ENCODE data around the gene ZKSCAN8.

The ZKSCAN8 gene

DNA sequence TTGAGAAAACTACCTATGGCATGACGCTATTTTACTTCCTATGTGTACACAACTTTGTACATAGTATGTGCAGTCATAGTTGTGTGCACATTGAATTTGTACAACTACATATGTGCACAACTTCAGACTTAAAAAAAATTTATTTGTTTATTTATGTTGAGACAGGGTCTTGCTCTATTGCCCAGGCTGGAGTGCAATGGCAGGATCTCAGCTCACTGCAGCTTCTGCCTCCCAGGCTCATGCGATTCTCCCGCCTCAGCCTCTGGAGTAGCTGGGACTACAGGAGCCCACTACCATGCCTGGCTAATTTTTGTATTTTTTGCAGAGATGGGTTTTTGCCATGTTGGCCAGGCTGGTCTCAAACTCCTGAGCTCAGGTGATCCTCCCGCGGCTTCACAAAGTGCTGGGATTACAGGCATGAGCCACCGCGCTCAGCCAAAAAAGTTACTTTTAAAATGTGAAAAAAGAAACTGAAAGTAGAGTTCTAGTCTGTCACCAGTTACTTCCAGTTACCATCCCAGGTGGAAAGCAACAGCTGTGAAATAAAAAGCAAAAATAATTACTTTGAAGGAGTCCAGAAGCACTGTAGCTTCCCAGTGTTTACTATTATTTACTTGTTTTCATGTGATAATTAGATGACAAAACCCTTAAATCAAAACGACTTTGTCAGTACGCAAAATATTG lies 1.7 kb upstream of the ZKSCAN8 start:
- FAIRE-seq (no peak), DNase-seq (ENCODE audit: low spot score) (no peak)

DNA sequence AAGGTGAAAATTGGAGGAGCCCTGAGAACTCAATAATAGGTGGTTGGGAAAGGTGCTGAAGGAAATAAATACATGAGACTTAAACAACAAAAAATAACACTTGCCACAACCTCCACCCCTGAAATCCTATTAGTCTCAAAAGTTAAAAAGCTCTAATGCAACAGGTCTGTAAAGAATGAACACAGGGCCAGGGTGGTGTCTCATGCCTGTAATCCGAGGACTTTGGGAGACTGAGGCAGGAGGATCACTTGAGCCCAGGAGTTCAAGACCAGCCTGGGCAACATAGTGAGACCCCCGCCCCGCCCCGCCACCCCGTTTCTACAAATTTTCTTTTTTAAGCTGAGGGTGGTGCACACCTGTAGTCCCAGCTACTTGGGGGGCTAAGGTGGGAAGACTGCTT lies 1.1 kb upstream of the ZKSCAN8 start:
- DNase-seq (ENCODE audit: low spot score) (no peak), FAIRE-seq (no peak)

DNA sequence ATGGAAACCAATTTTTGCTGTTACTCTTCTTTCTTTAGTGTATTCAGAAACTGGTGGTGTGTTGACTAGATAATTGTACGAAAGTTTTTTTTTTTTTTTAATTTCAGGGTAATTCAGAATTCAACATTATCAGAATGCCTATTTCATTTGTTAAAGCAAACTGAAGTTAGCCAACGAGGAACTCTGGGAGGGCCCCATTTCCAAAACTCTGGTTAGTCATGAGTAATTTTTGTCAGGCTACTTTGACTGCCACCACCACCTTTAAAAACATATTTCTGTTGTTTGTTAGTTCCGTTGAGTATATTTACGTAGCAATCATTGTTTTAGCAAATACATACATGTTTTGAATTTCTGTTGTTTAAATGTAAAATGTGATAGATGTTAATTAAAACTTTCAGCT lies 763 bp downstream of the ZKSCAN8 start:
- no peak for FAIRE-seq
- DNase-seq (ENCODE audit: low spot score): no peak

DNA sequence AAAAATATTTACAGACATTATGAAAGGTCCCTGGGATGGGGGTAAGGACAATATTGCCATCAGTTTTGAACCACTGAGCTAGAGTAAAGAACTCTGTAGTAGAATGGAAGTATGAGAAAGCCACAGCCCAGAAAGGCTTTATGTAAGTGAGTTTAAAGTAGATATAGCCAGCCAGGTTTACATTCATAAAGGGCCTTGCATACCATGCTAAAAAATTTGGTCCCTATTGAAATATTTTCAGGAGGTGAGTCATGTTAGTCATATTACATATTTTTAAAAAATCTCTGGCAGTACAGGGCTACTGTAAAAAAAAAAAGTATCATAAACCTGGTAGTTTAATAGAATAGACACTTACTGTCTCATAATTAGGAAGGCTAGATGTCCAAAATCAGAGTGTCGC lies 3.5 kb downstream of the ZKSCAN8 start:
- FAIRE-seq (no peak), DNase-seq (ENCODE audit: low spot score) (no peak)

DNA sequence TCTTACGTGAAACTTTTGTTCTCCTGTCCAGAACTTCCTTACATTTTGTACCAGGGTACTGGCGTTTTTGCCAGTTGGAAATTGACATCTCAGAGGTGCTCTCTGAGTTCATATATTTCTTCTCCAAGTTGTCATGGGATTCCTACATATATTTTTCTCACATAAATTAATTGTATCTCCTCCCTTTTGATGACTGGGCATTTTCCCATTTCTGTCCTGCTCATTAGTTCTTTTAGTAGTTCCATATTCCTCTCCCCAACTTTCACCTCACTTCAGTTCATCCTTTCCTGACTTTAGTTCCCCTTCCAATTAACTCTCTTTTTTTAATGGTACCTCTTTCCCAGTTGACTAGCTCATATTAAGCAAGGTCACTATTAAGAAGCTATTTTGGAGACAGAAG lies 10.8 kb downstream of the ZKSCAN8 start:
- FAIRE-seq: no peak

DNA sequence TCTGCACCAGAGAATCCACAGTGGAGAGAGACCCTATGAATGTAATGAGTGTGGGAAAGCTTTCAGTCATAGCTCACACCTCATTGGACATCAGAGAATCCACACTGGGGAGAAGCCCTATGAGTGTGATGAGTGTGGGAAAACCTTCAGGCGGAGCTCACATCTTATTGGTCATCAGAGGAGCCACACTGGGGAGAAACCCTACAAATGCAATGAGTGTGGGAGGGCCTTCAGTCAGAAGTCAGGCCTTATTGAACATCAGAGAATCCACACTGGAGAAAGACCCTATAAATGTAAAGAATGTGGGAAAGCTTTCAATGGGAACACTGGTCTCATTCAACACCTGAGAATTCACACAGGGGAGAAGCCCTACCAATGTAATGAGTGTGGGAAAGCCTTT lies 11.9 kb downstream of the ZKSCAN8 start:
- no peak for FAIRE-seq

More for the DNA sequence above, 10.8 kb downstream of the ZKSCAN8 start:
- DNase-seq (ENCODE audit: low spot score): no peak

DNA sequence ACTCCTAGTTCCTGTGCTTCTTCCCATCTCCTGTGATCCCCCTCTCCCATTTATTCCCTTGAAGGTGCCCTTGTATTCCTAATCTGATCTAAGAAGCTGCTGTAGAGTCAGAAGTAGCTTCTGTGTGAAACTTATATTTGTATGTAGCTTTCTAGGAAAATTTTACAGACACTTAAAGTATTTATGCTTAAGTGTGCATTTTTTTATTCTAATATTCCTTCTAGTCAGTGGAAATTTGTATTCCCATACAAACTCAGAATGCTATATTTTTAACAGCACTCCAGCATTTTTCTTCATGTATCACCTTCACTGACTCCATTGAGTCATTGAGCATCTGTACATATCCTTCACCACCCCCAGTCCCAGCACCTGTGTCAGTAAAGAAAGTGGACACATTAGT lies 12.7 kb downstream of the ZKSCAN8 start:
- FAIRE-seq: no peak
- no peak for DNase-seq (ENCODE audit: low spot score)

More for the DNA sequence above, 11.9 kb downstream of the ZKSCAN8 start:
- no peak for DNase-seq (ENCODE audit: low spot score)

DNA sequence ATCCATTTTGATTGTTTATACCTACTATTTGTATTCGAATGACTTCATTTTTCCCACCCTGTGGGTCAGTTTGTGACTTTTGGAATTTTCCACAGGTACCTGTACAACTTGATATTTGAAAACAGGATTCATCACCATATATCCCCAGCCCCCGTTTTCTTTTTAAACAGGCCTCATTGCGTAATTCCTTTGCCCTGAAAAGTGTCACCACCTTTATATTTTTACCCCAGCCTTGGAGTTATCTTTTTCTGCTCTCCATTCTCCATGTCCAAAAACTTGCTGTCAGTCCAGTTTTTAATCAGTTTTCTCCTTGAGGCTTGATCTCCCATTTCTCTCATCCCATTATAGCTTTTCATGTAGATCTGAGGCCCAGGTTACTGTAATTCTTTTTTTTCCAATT lies 16.6 kb downstream of the ZKSCAN8 start:
- no peak for DNase-seq (ENCODE audit: low spot score)
- FAIRE-seq: no peak

DNA sequence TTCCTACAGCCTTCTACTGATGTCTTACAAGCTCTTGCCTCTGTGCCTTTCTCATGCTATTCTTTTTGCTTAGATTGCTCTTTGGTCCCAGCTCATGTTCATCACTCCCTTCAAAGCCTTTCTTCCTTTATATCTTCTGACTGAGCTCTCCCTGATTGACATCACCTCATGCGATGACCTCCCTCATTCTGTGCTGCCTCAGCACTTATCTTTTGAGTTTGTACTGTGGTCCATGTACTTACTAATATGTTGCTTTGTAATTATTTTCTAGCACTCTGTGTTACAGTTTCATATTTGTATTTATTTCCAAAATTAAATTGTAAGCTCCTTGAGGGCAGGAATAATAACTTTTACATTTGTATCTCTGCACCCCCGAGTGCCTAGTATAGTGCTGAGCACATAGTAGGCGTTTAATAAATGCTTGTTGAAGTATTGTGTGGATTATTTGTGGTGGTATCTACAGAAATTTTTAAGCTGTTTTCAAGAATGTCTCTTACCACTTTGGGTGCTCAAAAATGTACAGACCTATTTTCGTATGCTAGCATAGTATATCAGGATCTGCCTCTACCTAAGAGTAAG lies 17.4 kb downstream of the ZKSCAN8 start:
- FAIRE-seq: no peak
- DNase-seq (ENCODE audit: low spot score): no peak

DNA sequence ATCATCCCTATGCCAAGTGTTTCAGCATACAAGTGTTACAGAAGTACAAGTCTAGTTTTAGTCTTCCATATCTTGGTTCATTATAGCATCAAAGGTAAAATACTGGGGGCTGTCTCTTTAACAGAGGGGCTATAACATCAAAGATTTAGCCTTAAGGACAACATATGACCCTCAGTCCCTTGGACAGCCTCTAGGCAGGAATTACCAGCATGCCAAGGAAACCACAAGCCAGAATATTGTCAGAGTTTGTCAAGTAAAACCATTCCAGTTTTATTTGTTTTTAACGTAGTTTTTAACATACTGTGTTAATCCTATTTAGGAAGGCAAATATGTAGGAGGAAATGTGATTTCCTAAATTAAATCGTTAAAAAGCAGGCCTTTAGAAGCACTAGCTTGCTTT lies 18.6 kb downstream of the ZKSCAN8 start:
- FAIRE-seq (no peak), DNase-seq (ENCODE audit: low spot score) (no peak)

DNA sequence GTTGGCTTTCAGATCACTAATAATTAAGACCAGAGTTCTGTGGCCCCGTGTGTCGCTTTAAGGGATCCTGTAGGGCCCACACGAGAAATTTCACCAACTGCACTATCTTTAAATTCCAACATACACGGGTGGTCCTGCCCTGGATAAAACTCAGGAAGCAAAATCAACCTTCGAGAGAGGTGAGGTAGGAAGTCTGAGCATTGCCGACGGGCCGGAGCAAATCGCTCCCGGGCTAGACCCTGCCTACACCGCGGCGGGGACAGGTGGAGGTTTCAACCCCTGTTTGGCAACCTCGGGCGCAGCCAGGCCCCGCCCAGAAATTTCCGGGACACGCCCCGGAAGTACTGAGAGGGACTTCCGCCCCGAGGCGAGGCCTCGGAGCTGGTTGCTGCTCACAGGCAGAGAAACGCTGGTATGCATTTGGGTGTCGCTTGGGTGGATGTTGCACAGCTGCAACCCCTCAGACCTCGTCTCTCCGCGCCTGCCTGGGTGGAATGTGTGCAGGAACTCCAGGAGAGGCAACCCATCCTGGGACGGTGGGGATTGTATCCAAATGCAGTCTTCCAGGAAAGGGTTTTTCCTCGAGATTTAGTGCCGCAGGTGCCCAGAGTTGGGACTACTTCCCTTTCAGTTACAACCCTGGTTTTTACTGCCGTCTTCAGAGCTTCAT lies 19.9 kb downstream of the ZKSCAN8 start:
- no peak for FAIRE-seq

DNA sequence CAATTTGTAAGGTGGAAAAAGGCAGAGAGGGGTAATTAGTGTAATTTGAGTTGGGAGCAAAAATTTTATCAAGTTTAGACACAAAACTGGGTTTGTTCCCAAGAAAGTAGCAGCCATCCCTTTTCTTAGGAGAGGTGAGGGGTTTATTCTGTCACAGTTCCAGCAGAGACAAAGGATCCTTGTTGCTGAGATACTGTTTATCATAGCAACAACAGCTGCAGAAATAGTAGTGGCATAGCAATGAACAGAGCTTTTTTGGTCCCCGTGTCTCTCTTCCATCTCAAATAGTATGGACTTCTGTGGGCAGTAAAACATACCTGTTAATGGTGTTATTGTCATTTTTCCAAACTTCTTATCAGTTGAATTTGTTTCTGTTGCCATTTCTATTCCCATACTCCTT lies 23.9 kb downstream of the ZKSCAN8 start:
- no peak for DNase-seq (ENCODE audit: low spot score)
- FAIRE-seq: no peak

More for the DNA sequence above, 19.9 kb downstream of the ZKSCAN8 start:
- no peak for DNase-seq (ENCODE audit: low spot score)

DNA sequence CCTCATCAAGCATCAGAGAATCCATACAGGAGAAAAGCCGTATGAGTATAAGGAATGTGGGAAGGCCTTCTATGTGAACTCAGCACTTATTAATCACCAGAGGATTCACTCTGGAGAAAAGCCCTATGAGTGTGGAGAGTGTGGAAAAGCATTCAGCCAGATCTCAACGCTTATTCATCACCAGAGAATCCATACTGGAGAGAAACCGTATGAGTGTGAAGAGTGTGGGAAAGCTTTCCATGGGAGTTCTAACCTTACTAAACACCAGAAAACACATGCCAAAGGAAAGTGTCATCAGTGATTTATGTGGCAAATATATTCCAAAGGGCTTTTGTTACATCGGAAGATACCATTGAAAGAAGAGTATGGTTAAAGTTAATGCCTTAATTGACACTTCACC lies 25.4 kb downstream of the ZKSCAN8 start:
- peak; percentile 97 for DNase-seq (ENCODE audit: low spot score)
- FAIRE-seq: peak; percentile 98

DNA sequence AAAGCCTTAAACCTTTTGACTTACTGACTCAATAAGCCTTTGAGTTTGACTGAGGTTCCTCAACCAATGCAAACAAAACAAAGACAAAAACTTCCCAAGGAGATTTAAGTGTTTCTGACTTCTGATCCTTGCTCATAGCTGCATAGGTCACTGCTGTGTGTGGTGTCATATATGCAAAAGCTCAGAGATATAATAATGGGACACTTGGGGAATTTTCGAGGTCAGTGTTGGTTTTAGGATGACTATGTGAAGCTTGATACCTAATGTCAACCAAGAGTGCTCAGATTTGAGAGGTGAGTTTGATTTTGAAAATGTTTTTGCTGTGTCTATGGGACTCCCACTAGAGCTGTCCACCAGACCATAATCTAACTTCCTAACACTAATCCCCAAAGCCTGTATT lies 26.2 kb downstream of the ZKSCAN8 start:
- FAIRE-seq: no peak
- peak; percentile 13 for DNase-seq (ENCODE audit: low spot score)

DNA sequence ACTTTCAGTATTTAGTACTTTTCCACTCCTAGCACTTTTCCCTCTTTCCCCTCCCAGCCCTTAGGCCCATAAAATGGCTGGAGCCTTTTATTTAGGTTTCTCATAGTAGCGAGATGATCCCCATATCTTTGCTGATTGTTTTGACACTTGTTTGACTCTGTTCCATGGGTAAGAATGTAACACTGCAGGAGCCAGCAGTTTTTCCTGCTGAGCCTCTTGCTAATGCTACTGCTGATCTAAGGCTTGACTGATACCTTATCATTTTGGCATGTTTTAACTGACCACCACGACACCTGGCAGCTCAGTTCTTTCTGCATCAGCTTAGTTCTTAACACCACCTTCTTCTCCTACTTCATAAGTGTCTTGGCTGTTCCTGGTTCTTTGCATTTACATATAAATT lies 29.6 kb downstream of the ZKSCAN8 start:
- no peak for FAIRE-seq
- no peak for DNase-seq (ENCODE audit: low spot score)

DNA sequence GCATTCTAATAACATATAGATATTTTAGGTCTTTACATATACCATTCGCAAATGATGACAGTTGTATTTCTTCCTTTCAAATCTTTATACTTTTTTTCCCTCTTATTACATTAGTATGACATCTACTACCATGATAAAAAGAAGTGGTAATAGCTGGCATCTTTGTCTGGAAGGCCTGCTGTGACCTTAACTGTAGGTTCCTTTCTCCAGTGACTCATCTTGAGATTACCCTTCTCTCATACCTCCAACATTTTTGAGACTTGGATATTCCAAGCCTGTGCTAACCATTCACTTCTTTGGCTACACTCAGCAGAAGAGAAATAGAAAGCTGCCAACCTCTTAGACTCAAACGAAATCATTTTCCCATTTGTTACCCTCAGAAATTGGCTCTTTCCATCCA lies 30.3 kb downstream of the ZKSCAN8 start:
- FAIRE-seq: peak; percentile 8
- no peak for DNase-seq (ENCODE audit: low spot score)

DNA sequence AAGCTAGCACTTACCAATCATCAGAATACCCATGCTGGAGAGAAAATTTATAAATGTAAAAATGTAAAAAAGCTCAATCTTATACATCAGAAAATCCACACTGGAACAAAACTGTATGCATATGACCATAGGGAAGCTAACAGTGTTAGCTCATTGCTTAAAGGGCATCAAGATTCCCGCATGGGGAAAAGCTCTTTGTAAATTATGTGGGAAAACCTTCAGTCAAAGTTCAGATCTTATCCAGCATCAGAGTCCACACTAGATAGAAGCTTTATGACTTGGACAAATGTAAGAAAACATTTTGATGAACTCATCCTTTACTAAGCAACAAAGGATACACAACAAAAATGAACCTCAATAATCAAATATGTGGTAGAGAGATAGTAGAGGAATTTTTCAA lies 34.7 kb downstream of the ZKSCAN8 start:
- DNase-seq (ENCODE audit: low spot score): no peak
- FAIRE-seq: no peak

DNA sequence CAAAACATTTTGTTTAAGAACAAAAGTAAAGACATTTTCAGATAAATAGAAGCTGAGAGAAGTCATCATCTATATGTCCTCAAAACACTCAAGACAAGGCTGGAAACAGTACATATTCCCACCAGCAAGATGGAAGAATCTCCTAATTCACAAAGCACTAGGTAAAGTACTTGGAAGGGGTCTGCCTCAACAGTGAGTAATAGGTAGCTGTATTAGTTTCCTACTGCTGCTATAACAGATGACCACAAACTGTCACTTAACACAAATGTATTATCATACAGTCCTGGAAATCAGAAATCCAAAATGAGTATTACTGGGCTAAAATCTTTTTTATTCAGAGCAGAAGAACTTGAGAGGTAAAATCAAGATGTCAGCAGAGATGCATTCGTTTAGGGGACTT lies 40.6 kb downstream of the ZKSCAN8 start:
- DNase-seq (ENCODE audit: low spot score) (no peak), FAIRE-seq (no peak)

DNA sequence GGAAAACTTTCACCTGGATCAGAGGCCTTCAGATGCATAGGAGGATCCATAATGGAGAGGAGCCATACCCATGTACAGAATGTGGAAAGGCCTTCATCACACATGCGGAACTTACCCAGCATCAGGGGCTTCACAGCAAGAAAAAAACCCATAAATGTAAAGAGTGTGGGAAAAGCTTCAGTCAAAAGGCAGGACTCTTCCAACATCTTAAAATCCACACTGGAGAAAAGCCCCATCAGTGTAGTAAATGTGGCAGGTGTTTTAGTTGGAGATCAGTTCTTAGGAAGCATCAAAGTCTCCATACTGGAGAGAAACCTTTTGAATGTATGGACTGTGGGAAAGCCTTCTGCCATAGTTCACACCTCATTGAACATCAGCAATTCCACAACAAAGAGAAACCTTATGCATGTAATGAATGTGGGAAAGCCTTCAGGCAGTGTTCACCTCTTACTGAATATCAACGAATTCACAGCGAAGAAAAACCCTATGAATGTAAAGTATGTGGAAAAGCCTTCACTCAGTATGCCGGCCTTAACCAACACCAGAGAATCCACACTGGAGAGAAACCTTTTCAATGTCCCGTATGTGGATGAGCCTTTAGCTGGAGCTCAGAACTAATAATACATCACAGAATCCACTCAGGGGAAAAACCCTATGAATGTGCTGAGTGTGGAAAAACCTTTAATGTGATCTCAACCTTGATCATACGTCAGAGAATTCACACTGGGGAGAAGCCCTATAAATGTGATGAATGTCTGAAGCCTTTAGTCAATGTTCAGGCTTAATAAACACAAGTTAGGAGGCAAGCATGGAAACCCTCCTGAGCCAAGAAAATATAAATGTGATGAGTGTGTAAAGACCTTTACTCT lies 46.7 kb downstream of the ZKSCAN8 start:
- no peak for FAIRE-seq
- DNase-seq (ENCODE audit: low spot score): no peak

DNA sequence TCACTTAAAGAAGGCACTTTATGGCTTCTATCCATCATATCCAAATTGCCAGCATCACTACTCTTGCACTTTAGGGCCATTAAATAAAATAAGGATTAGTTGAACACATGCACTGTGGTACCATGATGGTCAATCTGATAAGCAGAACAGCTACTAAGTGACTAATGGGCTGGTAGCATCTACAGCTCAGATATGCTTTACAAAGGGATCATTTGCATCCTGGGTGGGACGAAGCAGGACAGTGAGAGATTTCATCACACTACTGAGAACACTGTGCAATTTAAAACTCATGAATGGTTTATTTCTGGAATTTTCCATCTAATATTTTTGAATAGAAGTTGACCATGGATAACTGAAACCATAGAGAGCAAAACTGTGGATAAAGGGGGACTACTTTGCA lies 58.3 kb downstream of the ZKSCAN8 start:
- DNase-seq (ENCODE audit: low spot score): no peak
- FAIRE-seq: no peak

DNA sequence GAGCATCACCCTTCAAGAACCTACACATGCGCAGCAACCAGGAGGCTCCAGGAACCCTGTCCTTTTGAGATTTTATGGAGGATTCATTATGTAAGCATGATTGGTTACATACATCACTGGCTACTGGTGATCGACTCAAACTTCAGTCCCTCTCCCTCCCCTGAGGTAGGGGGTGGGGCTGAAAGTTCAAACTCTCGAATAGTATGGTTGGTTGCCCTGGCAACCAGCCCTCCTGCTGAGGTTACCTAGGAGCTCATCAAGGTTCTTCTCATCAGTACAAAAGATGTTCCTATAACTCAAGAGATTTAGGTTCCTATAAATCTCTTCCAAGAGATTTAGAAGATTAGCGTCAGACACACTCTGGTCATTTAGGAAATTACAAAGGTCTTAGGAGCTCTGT lies 61.5 kb downstream of the ZKSCAN8 start:
- DNase-seq (ENCODE audit: low spot score) (no peak), FAIRE-seq (no peak)

DNA sequence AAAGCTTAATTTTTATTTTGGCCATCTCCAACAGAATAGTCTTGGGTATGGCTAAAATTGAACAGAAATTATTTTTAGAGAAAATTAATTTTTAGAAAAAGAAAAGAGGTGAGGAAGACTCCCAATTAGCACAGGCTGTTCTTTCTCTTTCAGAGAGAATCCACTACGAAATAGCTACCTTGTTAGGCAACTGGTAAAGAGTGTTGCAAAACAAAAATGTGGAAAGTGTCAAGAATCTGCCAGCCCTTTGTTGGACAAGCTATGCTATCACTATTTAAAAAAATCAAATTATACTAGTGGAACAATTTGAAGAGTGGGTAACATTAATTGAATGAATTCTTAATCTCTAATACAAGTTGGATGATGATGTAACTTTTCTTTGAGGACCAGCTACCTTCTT lies 64.2 kb downstream of the ZKSCAN8 start:
- no peak for DNase-seq (ENCODE audit: low spot score)
- FAIRE-seq: no peak

All from RCC 7860 (cell line).